Measurements from ENCODE around the gene KLHL20.
"Not testable (repeated sequence)": the region's sequence is repeated elsewhere in the genome, so short reads cannot be mapped to it uniquely, and the experiment has no call there.

The KLHL20 gene, protein sequence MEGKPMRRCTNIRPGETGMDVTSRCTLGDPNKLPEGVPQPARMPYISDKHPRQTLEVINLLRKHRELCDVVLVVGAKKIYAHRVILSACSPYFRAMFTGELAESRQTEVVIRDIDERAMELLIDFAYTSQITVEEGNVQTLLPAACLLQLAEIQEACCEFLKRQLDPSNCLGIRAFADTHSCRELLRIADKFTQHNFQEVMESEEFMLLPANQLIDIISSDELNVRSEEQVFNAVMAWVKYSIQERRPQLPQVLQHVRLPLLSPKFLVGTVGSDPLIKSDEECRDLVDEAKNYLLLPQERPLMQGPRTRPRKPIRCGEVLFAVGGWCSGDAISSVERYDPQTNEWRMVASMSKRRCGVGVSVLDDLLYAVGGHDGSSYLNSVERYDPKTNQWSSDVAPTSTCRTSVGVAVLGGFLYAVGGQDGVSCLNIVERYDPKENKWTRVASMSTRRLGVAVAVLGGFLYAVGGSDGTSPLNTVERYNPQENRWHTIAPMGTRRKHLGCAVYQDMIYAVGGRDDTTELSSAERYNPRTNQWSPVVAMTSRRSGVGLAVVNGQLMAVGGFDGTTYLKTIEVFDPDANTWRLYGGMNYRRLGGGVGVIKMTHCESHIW

DNA sequence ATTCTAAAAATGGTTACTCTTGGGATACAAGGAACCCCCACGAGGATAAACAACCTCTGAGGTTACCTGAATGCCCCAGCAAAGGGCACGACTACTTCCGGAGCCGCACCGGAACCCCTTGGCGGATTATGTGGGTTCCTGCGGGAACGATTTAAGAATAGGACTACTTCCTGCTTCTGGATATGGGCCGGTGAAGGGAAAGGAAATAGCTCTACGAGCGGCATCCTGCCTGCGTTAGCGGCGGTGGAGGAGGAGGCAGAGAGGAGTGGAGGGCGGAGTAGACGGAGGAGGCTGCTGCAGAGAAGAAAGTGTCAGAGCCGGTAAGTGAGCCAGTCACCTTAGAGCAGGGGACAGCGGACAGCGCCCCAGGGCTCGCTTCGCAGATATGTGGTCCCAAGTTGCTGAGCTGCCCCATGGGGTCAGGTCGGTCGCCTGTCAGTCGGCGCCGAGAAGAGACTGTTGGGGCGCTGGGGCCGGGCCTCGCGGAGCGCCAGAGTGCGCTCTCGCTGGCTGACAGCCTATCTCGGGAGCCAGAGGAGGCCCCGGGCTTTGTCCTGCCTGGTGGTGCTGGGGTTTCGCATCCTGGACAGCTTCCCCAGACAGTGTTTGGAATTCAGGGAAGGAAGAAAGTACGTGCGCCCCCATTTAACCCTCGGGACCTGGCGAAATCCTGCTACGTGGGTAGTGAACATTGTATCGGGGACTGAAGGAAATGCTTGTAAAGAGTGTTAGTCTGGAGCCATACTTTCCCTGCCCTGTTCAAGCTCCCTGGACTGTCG is at the start of gene KLHL20:
Gene KLHL20 (plus strand): TSS at position 223 of the 779 bp plus-strand sequence. CDS start 1,063 bp downstream, outside the sequence.
- peak; percentile 56 to 78 for DNase-seq (ENCODE audit: low read depth in 2 of 2)

DNA sequence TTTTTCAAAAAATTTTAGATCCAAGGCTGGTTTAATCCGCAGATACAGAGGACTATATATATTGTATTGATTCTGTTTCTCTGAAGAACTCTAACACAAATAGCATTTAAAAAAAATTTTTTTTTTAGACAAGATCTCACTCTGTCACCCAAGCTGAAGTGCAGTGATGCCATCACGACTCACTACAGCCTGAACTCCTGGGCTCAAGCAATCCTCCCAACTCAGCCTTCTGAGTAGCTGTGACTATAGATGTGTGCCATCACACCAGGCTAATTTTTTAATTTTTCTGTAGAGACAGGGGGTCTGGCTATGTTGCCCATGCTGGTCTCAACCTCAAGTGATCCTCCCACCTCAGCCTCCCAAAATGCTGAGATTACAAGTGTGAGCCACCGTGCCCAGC is 48.1 kb upstream of the KLHL20 start:
- DNase-seq (ENCODE audit: low read depth in 2 of 2) = no peak

DNA sequence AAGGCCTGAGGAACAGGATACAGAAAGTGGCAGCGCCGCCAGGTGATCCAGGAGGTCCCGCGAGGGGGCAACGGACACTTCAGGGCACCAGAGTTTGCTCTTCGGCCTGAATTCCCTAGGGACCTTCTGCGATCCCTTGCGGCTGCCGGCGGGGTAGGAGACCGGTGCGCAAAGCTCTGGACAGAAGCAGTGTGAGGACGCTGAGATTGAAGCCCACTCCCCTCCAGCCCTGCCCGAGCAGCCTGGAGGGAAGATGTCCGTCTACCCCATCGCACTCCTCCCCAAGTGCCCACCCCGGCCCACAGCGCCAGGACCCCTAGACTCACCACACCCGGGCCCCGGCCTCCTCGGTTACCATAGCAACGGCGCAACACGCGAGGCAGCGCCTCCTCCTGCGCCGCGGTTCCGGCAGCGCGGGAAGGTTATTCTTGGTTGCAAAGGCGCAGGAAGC is 45.3 kb upstream of the KLHL20 start, which contains the start of gene ANKRD45:
Gene ANKRD45 (minus strand): TSS at position 361 of the 451 bp plus-strand sequence. CDS start 10,433 bp downstream, outside the sequence.
- no peak for DNase-seq (ENCODE audit: low read depth in 2 of 2)

DNA sequence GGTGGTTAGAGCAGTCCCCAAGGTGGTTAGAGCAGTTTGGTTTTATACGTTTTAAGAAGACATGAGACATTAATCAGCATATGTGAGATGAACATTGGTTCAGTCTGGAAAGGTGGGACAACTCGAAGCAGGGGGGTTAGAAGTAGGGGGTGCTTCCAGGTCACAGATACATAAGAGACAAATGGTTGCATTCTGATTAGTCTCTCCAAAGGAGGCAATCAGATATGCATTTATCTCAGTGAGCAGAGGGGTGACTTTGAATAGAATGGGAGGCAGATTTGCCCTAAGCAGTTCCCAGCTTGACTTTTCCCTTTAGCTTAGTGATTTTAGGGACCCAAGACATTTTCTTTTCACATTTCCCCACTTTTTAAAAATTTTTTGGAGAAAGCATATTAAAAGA is 40.3 kb upstream of the KLHL20 start:
- not testable (repeated sequence) for DNase-seq (ENCODE audit: low read depth in 2 of 2)

DNA sequence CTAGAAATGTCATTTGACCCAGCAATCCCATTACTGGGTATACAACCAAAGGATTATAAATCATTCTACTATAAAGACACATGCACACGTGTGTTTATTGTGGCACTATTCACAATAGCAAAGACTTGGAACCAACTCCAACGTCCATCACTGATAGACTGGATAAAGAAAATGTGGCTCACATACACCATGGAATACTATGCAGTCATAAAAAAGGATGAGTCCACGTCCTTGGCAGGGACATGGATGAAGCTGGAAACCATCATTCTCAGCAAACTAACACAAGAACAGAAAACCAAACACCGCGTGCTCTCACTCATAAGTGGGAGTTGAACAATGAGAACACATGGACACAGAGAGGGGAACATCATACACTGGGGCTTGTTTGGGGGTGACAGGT is 34.6 kb upstream of the KLHL20 start:
- DNase-seq (ENCODE audit: low read depth in 2 of 2) = not testable (repeated sequence)

DNA sequence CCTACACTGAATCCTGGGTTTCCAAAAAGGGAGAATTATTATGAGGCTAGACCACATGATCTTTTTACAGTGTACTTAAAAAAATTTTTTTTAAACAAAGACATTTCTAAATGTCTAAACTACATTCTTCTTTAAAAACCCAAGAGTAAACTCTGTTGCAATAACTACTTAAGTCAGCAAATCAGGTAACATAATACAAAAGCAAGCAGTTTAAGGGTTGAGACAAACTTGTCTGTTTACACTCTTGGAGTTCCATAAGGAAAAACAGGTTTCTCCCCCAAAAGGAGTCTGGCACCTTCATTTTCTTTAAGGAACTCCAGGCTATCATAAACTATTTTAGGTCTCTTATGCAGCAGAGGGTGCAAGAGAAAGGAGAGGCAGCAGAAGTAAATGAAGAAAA is 32.6 kb upstream of the KLHL20 start:
- DNase-seq (ENCODE audit: low read depth in 2 of 2) = no peak

DNA sequence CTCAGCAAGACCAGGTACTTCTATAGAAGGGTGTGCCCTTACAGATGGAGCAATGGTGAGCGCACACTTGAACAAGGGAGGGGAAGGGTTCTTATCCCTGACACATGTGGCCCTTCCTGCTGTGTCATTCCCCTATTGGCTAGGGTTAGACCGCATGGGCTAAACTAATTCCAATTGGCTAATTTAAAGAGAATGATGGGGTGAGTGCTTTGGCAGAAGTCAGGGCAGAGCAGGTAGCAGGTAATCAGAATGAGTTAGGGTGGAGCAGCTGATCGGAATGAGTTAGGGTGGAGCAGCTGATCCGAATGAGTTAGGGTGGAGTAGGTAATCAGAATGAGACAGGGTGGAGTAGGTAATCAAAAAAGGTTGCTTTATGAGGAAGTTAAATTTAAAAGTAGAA is 30.9 kb upstream of the KLHL20 start:
- DNase-seq (ENCODE audit: low read depth in 2 of 2) = not testable (repeated sequence)

DNA sequence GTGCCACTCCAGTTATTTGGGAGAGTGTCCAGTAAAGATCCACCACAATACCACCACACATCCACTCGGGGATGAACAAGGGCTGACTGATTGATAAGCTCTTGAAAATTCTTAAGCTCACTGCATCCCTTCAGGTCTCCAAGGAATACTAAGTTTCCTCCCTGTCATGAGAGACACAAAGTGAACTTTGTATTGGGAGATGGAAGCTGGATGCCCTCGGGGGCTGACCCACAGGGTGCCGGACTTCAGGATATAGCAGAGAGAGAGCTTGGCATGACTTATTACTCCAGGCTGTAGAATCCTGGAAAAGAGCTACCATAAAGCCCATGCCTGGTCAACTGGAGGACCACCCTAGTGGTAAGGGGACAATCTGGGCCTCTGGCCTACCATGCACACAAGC is 29.7 kb upstream of the KLHL20 start:
- not testable (repeated sequence) for DNase-seq (ENCODE audit: low read depth in 2 of 2)

DNA sequence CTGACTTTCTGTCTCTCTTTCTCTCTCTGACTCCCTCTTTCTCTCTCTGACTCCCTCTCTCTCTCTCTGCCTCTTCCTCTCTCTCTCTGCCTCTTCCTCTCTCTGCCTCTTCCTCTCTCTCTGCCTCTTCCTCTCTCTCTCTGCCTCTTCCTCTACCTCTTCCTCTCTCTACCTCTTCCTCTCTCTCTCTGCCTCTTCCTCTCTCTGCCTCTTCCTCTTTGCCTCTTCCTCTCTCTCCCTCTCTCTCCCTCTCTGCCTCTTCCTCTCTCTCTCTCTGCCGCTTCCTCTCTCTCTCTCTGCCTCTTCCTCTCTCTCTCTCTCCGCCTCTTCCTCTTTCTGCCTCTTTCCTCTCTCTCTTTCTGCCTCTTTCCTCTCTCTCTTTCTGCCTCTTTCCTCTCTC is 26.5 kb upstream of the KLHL20 start:
- no peak for DNase-seq (ENCODE audit: low read depth in 2 of 2)

DNA sequence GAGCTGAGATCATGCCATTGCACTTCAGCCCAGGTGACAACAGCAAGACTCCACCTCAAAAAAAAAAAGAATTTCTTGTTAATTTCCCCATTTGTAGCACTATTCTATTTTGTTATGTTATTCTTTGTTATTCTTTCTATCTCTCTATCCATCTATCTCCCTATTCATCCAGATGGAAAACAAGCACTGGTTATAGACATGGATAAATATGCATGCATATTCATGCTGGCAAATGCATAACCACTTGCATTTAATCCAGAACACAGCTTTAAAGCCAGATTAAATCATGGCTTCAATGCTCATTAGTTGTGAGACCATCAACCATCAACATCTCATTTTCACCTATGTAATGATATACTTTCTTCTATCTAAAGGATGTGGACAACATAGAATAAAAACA is 21.5 kb upstream of the KLHL20 start:
- DNase-seq (ENCODE audit: low read depth in 2 of 2) = no peak

DNA sequence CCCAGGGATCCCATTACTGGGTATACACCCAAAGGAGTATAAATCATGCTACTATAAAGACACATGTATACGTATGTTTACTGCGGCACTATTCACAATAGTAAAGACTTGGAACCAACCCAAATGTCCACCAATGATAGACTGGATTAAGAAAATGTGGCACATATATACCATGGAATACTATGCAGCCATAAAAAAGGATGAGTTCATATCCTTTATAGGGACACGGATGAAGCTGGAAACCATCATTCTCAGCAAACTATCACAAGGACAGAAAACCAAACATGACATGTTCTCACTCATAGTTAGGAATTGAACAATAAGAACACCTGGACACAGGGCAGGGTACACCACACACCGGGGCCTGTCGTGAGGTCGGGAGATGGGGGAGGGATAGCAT is 13.5 kb upstream of the KLHL20 start:
- not testable (repeated sequence) for DNase-seq (ENCODE audit: low read depth in 2 of 2)

DNA sequence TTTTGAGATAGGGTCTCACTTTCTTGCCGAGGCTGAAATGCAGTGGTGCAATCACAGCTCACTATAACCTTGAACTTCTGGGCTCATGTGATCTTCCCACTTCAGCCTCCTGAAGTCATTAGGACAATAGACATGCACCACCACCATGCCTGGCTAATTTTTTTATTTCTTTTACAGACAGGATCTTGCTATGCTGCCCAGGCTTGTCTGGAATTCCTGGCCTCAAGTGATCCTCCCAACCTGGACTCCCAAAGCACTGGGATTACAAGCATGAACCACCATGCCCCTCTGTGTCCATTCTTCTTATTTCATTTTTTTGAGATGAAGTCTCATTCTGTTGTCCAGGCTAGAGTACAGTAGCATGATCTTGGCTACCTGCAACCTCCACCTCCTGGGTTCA is 12.0 kb upstream of the KLHL20 start:
- DNase-seq (ENCODE audit: low read depth in 2 of 2) = no peak

DNA sequence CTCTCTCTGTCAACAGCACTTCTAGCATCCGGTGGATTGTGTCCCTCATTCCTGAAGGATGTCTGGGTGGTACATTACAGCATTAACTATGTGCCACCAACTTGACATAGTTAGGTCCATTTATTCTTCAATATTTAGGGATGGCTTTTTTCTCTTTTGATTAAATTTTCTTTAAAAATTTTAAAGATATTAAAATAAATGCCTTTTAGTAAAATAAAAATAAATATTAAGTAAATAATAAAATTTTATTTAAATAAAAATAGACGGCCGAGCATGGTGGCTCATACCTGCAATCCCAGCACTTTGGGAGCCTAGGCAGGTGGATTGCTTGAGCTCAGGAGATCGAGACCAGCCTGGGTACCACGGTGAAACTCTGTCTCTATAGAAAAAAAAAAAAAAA is 9.7 kb upstream of the KLHL20 start:
- DNase-seq (ENCODE audit: low read depth in 2 of 2) = no peak

DNA sequence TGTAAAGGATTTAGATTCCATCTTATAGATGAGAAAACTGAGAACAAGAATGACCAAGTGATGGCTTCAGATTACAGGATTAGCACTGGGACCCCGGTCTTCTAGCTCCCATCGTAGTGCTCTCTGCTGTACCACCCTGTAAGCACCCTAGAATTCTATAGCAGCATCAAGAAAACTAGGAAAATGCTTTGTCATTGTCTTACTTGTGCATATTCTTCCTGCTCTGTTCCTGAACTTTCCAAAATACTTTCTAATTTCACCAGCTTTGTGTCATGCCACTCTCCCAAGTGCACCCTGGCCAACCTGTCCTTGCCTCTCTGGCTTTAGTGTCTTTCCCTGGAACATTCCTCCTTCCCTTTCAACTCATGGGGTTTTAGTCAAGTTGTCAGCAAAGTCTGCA is 6.0 kb upstream of the KLHL20 start:
- no peak for DNase-seq (ENCODE audit: low read depth in 2 of 2)

DNA sequence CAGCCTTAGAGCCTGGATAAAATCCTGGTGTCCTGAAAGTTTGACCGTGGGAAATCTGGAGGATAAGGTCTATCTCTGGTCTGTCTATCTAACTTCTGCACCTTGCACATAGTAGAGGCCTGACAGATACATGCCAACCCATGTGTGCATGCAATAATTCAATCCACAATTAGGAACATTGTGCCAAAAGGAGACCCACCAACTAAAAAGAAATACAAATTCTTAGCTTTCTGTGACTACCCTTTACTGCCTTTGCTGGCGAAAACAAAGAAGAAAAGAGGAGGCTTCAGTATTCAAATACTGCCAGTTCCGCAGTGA is 381 bp upstream of the KLHL20 start:
- no peak for DNase-seq (ENCODE audit: low read depth in 2 of 2)

DNA sequence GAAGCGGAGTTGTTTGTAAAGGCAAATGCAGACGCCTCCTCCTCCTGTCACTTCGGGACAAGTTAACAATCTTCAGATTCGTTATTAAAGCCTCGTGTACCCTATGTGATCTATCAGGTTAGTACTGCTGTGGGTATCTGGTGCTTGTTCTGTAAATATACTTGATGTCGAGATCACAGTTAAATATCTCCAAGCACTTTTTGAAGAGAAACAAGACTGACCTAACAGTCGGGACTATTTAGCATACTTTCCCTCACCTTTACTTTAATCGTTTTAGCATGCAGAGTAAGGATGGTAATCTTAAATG is 710 bp downstream of the KLHL20 start:
- no peak for DNase-seq (ENCODE audit: low read depth in 2 of 2)

DNA sequence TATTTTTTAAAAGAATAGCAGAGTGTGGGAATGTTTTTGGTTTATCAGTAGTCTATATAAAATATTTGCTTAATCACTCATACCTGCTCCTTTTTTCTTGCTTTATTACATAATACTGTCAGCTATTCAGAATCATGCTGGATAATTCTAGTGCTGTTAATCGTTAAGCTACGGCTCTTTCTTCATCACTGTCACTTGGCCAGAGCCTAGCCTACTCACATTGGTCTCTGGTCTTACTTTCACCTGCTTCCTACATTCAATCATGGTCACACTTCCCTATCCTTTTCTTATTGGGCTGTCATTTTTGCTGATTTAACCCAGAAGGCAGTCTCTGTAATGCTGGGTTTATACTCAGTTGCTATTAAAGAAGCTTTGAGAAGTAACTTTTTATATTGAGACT is 2.5 kb downstream of the KLHL20 start:
- DNase-seq (ENCODE audit: low read depth in 2 of 2) = no peak

DNA sequence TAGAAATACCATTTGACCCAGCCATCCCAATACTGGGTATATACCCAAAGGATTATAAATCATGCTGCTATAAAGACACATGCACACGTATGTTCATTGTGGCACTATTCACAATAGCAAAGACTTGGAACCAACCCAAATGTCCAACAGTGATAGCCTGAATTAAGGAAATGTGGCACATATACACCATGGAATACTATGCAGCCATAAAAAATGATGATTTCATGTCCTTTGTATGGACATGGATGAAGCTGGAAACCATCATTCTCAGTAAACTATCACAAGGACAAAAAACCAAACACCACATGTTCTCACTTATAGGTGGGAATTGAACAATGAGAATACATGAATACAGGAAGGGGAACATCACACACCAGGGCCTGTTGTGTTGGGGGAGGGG is 16.6 kb downstream of the KLHL20 start:
- DNase-seq (ENCODE audit: low read depth in 2 of 2) = not testable (repeated sequence)

DNA sequence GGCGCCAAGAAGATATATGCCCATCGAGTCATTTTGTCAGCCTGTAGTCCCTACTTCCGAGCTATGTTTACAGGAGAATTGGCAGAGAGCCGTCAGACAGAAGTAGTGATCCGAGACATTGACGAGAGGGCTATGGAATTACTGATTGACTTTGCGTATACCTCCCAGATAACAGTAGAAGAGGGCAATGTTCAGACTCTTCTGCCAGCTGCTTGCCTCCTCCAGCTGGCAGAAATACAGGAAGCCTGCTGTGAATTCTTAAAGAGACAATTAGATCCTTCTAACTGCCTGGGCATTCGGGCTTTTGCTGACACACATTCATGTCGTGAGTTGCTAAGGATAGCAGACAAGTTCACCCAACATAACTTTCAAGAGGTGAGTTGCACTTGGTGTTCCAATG is 19.1 kb downstream of the KLHL20 start:
- DNase-seq (ENCODE audit: low read depth in 2 of 2) = no peak

DNA sequence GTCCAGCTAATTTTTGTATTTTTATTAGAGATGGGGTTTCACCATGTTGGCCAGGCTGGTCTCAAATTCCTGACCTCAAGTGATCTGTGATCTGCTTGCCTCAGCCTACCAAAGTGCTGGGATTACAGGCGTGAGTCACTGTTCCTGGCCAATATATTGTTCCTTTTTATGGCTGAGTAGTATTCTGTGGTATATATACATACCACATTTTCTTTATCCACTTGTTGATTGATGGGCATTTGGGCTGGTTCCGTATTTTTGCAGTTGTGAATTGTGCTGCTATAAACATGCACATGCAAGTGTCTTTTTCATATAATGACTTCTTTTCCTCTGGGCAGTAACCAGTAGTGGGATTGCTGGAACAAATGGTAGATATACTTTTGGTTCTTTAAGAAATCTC is 21.3 kb downstream of the KLHL20 start:
- DNase-seq (ENCODE audit: low read depth in 2 of 2) = not testable (repeated sequence)

DNA sequence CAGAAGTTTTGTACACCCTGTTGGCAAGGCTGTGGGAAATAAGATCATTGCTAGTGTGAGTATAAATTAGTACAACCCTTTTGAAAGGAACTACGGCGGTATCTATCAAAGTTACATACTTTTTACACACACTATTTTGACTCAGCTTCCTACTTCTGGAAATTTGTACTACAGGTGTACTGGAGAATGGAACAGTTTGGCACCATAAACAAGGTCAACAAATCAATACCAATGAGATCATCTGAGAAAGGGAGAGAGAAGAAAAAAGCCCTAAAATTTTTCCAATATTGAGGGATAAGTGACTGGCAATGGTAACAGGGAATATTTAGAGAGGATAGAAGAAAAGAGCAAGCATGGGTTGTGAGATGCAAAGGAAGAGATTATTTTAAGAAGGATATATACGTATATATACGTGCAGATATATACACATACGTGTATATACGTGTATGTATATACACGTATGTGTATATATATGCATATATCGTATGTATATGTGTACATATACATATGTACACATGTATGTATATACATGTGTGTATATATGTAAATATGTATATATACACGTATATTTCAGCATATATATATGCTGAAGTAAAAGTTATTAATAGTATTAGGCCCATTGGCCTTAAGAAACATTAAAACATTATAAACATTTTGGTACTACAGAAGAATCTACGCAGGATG is 27.6 kb downstream of the KLHL20 start:
- DNase-seq (ENCODE audit: low read depth in 2 of 2) = no peak

DNA sequence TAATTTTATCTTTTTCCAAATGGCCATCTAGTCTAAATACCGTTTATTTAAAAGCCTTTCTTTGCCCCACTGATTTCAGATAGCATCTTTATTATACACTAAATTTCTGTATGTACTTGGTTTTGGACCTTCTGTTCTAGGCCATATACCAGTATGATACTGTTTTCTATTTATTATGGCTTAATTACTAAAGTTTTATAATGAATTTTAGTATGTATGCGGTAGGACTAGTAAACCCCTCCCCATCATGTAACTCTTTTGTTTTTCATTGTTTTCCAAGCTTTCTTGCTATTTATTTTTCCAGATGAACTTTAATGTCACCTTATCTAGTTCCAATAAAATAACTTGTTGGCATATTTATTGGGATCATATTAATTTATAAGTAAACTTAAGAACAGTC is 29.9 kb downstream of the KLHL20 start:
- DNase-seq (ENCODE audit: low read depth in 2 of 2) = no peak
